ENCODE results near the gene LYRM1. TPM values are rescaled to one million over a fixed set of nuclear protein-coding genes. Genes with fewer than 3 reads are reported as not detected.

The LYRM1 gene
- polyA plus RNA-seq, 1 of the 3 experiments (the other 2 are of a cell fraction) = 18.1 TPM

GRCh38 chr16:20933589-20933988 lies 33.0 kb downstream of the LYRM1 start:
- ChIA-PET POLR2A (no interaction called here), CTCF (no interaction called here)
- H4K20me1 ChIP-seq (ENCODE audit: insufficient read depth) = no peaks in the 10 kb centered on the region
- no peak for DNase-seq
- H3K4me3 ChIP-seq (ENCODE audit: low read depth in 2 of 2, low read length in 1 of 2) = no peak overlapping the region
- no peak overlapping the region for H3K4me2 ChIP-seq
- H3F3A ChIP-seq (replicated peaks; ENCODE audit: insufficient read depth) = no peaks in the 10 kb centered on the region
- no peaks in the 10 kb centered on the region for H3K27me3 ChIP-seq (ENCODE audit: insufficient read depth)
- H3K9ac ChIP-seq = no peak overlapping the region
- no peak for TF ChIP-seq RFX5 (IDR thresholded peaks at IDR 0.05; ENCODE audit: low read length)
- TF ChIP-seq TAF1 (IDR thresholded peaks at IDR 0.05; ENCODE audit: borderline replicate concordance, low read depth, low read length) = no peak
- no peak for TF ChIP-seq JUND (IDR thresholded peaks at IDR 0.05)
- TF ChIP-seq YY1 (IDR thresholded peaks at IDR 0.05; ENCODE audit: low read depth) = no peak
- no peaks in the 10 kb centered on the region for H3K9me2 ChIP-seq
- H3K27ac ChIP-seq (ENCODE audit: low read depth in 2 of 2, low read length in 1 of 2) = no peak overlapping the region
- H3K4me1 ChIP-seq (ENCODE audit: control insufficient read depth in 1 of 2, insufficient read depth in 2 of 2, low read depth in 1 of 2, low read length in 1 of 2) = no peaks in the 10 kb centered on the region; a peak in 1 of 4 replicates
- no peak overlapping the region for H2AFZ ChIP-seq (ENCODE audit: low read depth)
- no peaks in the 10 kb centered on the region for H3K79me2 ChIP-seq (ENCODE audit: insufficient read depth)
- no peaks in the 10 kb centered on the region for H3K9me3 ChIP-seq
- no peaks in the 10 kb centered on the region for H3K36me3 ChIP-seq (replicated peaks in 1 of 2; ENCODE audit: control insufficient read depth in 1 of 2, insufficient read depth in 2 of 2, low read length in 1 of 2)

- Histone ChIP-seq H3K9me2 (no peaks in the 10 kb centered on the region), H3K79me2 (ENCODE audit: insufficient read depth) (no peaks in the 10 kb centered on the region), H3K9ac (no peak overlapping the region), H3K9me3 (no peaks in the 10 kb centered on the region), H3K27me3 (ENCODE audit: insufficient read depth) (no peaks in the 10 kb centered on the region), H3K27ac (ENCODE audit: low read depth in 2 of 2, low read length in 1 of 2) (no peak overlapping the region), H3K4me3 (ENCODE audit: low read depth in 2 of 2, low read length in 1 of 2) (no peak overlapping the region), H2AFZ (ENCODE audit: low read depth) (no peak overlapping the region), H3F3A (replicated peaks; ENCODE audit: insufficient read depth) (no peaks in the 10 kb centered on the region), H3K36me3 (replicated peaks in 1 of 2; ENCODE audit: control insufficient read depth in 1 of 2, insufficient read depth in 2 of 2, low read length in 1 of 2) (no peaks in the 10 kb centered on the region), H4K20me1 (ENCODE audit: insufficient read depth) (no peaks in the 10 kb centered on the region), H3K4me1 (ENCODE audit: control insufficient read depth in 1 of 2, insufficient read depth in 2 of 2, low read depth in 1 of 2, low read length in 1 of 2) (no peaks in the 10 kb centered on the region; a peak in 1 of 4 replicates), H3K4me2 (no peak overlapping the region)
- DNase-seq = no peak
- CTCF ChIA-PET = interaction anchor here (1.6 kb wide), 1 partner anchor 10 kb away, joined by 4 read pairs; no protein-coding TSS in a partner anchor
- POLR2A ChIA-PET = no interaction called here
- no peak for TF ChIP-seq RCOR1 (IDR thresholded peaks at IDR 0.05; ENCODE audit: low read length)
- no peak for TF ChIP-seq SIN3A (IDR thresholded peaks at IDR 0.05; ENCODE audit: borderline replicate concordance, low read depth, low read length)
- TF ChIP-seq GABPA (IDR thresholded peaks at IDR 0.05; ENCODE audit: low read depth) = no peak
- TF ChIP-seq SMC3 (IDR thresholded peaks at IDR 0.05; ENCODE audit: low read depth, low read length) = no peak
- no peak for TF ChIP-seq NRF1 (IDR thresholded peaks at IDR 0.05; ENCODE audit: low read depth, low read length)
- TF ChIP-seq MXI1 (IDR thresholded peaks at IDR 0.05; ENCODE audit: low read depth, low read length) = no peak
- TF ChIP-seq ZBTB33 (IDR thresholded peaks at IDR 0.05; ENCODE audit: borderline replicate concordance, low read depth) = no peak
- no peak for TF ChIP-seq MEF2A (IDR thresholded peaks at IDR 0.05; ENCODE audit: borderline replicate concordance, low read depth)
- TF ChIP-seq EZH2phosphoT487 (IDR thresholded peaks at IDR 0.05; ENCODE audit: borderline replicate concordance, low read depth) = no peak
- TF ChIP-seq IRF3 (IDR thresholded peaks at IDR 0.05; ENCODE audit: low read depth, low read length) = no peak
- no peak for TF ChIP-seq TCF12 (IDR thresholded peaks at IDR 0.05)
- TF ChIP-seq POLR2AphosphoS5 (IDR thresholded peaks at IDR 0.05; ENCODE audit: low read depth, low read length) = no peak
- no peak for TF ChIP-seq GATA2 (CRISPR knock-in tag; IDR thresholded peaks at IDR 0.05)
- TF ChIP-seq EP300 (IDR thresholded peaks at IDR 0.05; ENCODE audit: borderline replicate concordance in 1 of 2, low read depth in 1 of 2, low read length in 1 of 2) = no peak
- 76% methylated on average over 5 of the region's 6 CpGs for WGBS (ENCODE audit: low lambda C conversion rate)
These were observed 37.2 kb downstream of the LYRM1 start for GRCh38 chr16:20937736-20938135.
